IMR-90 (cell line): ENCODE data around the gene HOXA5. TPM values are rescaled to one million over a fixed set of nuclear protein-coding genes. Genes with fewer than 3 reads are reported as not detected.

ENCODE experiments used
- ATAC-seq: fragments of 200-7000 bp; cut with Tn5 transposase; 2 replicates; pipeline ENCODE4 v1.9.1; 2020; ENCODE audit warnings: low read depth, mild to moderate bottlenecking, moderate library complexity
- BruUV-seq: library from RNA; stranded (reverse); fragments of 400-500 nt; replicated peaks from 2 replicates; lab custom pipeline; 2021; lab: Mats Ljungman, UMichigan
- CTCF ChIA-PET: fragments of 300-600 bp; formaldehyde crosslinking; extraction: SDS; loops from one replicate; lab custom pipeline; 2021; ENCODE audit warnings: antibody characterized with exemption; lab: Yijun Ruan, JAX
- POLR2A ChIA-PET: fragments of 300-600 bp; sonication (Branson Sonifier 250); formaldehyde crosslinking; loops from one replicate; lab custom pipeline; 2022; ENCODE audit warnings: antibody characterized with exemption; ENCODE audit not compliant: unreplicated experiment; lab: Charles Lee
- DNase-seq: peaks from one replicate; pipeline ENCODE4 v3.0.0; 2013
- H2AFZ ChIP-seq: replicated peaks from 2 replicates; pipeline ENCODE3; 2013; ENCODE audit warnings: low read length, mild to moderate bottlenecking; ENCODE audit not compliant: poor library complexity
- H2AK5ac ChIP-seq: 2 replicates; pipeline ENCODE4 v1.6.1; 2013; ENCODE audit warnings: low read depth, low read length, inconsistent platforms
- H2AK9ac ChIP-seq: replicated peaks from 2 replicates; pipeline ENCODE3; 2013; ENCODE audit warnings: mild to moderate bottlenecking, low read depth, low read length, moderate library complexity; ENCODE audit not compliant: poor library complexity
- H2BK120ac ChIP-seq: 2 replicates; pipeline ENCODE4 v1.6.1; 2013; ENCODE audit warnings: low read depth, low read length, inconsistent platforms
- H2BK15ac ChIP-seq: 3 replicates; pipeline ENCODE4 v1.6.1; 2013; ENCODE audit warnings: low read depth, low read length, inconsistent platforms
- H2BK20ac ChIP-seq: 2 replicates; pipeline ENCODE4 v1.6.1; 2013; ENCODE audit warnings: low read depth, mild to moderate bottlenecking, inconsistent platforms, low read length, moderate library complexity
- H2BK5ac ChIP-seq: 2 replicates; pipeline ENCODE4 v1.6.1; 2013; ENCODE audit warnings: mild to moderate bottlenecking, low read depth, low read length, inconsistent platforms; ENCODE audit not compliant: poor library complexity, severe bottlenecking
- H3K14ac ChIP-seq: replicated peaks from 2 replicates; pipeline ENCODE4 v1.6.1; 2013; ENCODE audit warnings: low read depth, low read length, inconsistent platforms
- H3K18ac ChIP-seq: 2 replicates; pipeline ENCODE4 v1.6.1; 2013; ENCODE audit warnings: low read depth, low read length, control low read depth
- H3K23ac ChIP-seq: 2 replicates; pipeline ENCODE4 v1.6.1; 2013; ENCODE audit warnings: low read depth, low read length, inconsistent platforms
- H3K27ac ChIP-seq: 2 replicates; pipeline ENCODE4 v1.5.1; 2013; ENCODE audit warnings: mild to moderate bottlenecking, control low read depth, low read length; ENCODE audit not compliant: insufficient read depth
- H3K27me3 ChIP-seq: 2 replicates; pipeline ENCODE4 v1.6.1; 2013; ENCODE audit warnings: low read length; ENCODE audit not compliant: control insufficient read depth, insufficient read depth
- H3K36me3 ChIP-seq: 2 replicates; pipeline ENCODE4 v1.6.1; 2013; ENCODE audit warnings: low read length, mixed read lengths; ENCODE audit not compliant: control insufficient read depth, insufficient read depth
- H3K4ac ChIP-seq: 2 replicates; pipeline ENCODE4 v1.6.1; 2013; ENCODE audit warnings: low read depth, low read length, inconsistent platforms
- H3K4me1 ChIP-seq: 2 replicates; pipeline ENCODE4 v1.6.1; 2013; ENCODE audit warnings: low read length, mixed read lengths; ENCODE audit not compliant: control insufficient read depth, insufficient read depth
- H3K4me2 ChIP-seq: 2 replicates; pipeline ENCODE4 v1.6.1; 2013; ENCODE audit warnings: low read depth, mild to moderate bottlenecking, control low read depth, low read length, moderate library complexity
- H3K4me3 ChIP-seq: 2 replicates; pipeline ENCODE4 v1.5.1; 2013; ENCODE audit warnings: low read depth, mild to moderate bottlenecking, control low read depth, low read length, moderate library complexity; ENCODE audit not compliant: insufficient read depth
- H3K56ac ChIP-seq: 2 replicates; pipeline ENCODE4 v1.6.1; 2013; ENCODE audit warnings: low read length, inconsistent platforms; ENCODE audit not compliant: insufficient read depth; ENCODE audit errors: extremely low read depth
- H3K79me1 ChIP-seq, 2 experiments: 2 replicates each; pipeline ENCODE4 v1.6.1; 2013; ENCODE audit warnings: low read length in 2 of 2, inconsistent platforms in 1 of 2, low read depth in 1 of 2
- H3K9ac ChIP-seq: 2 replicates; pipeline ENCODE4 v1.6.1; 2013; ENCODE audit warnings: low read depth, low read length, control low read depth
- H3K9me1 ChIP-seq: 2 replicates; pipeline ENCODE4 v1.6.1; 2013; ENCODE audit warnings: low read length, inconsistent platforms; ENCODE audit not compliant: insufficient read depth
- H3K9me3 ChIP-seq: 2 replicates; pipeline ENCODE4 v1.6.1; 2013; ENCODE audit warnings: low read length; ENCODE audit not compliant: control insufficient read depth, insufficient read depth
- H4K20me1 ChIP-seq: 2 replicates; pipeline ENCODE4 v1.6.1; 2013; ENCODE audit warnings: low read length, inconsistent platforms; ENCODE audit not compliant: insufficient read depth
- H4K5ac ChIP-seq: 2 replicates; pipeline ENCODE4 v1.6.1; 2013; ENCODE audit warnings: mild to moderate bottlenecking, low read depth, low read length, control low read depth
- H4K8ac ChIP-seq, 2 experiments: 2 replicates each; pipeline ENCODE4 v1.6.1; 2013; ENCODE audit warnings: low read depth in 2 of 2, low read length in 2 of 2, control low read depth in 1 of 2, inconsistent platforms in 1 of 2
- H4K91ac ChIP-seq: 2 replicates; pipeline ENCODE4 v1.6.1; 2013; ENCODE audit warnings: low read depth, low read length, inconsistent platforms; ENCODE audit not compliant: insufficient read depth
- BHLHE40 ChIP-seq: fragments of 150-350 bp; IDR thresholded peaks from 2 replicates; pipeline ENCODE4 v1.6.1; 2016; ENCODE audit warnings: mild to moderate bottlenecking, low read depth, low read length
- CHD1 ChIP-seq: IDR thresholded peaks from 2 replicates; pipeline ENCODE4 v1.6.1; 2012; ENCODE audit warnings: low read depth, low read length, improper control_type of control experiment
- MAFK ChIP-seq: IDR thresholded peaks from 2 replicates; pipeline ENCODE4 v1.6.1; 2012; ENCODE audit warnings: low read depth, low read length, improper control_type of control experiment
- NFE2L2 ChIP-seq: fragments of 150-350 bp; IDR thresholded peaks from 2 replicates; pipeline ENCODE4 v1.6.1; 2016; ENCODE audit warnings: low read depth, mild to moderate bottlenecking, low read length
- POLR2A ChIP-seq: IDR thresholded peaks from 2 replicates; pipeline ENCODE4 v1.6.1; 2012; ENCODE audit warnings: mild to moderate bottlenecking, low read depth, low read length
- RAD21 ChIP-seq: IDR thresholded peaks from 2 replicates; pipeline ENCODE4 v1.6.1; 2012; ENCODE audit warnings: low read length, improper control_type of control experiment
- RFX5 ChIP-seq: IDR thresholded peaks from 2 replicates; pipeline ENCODE4 v1.8.0; 2012; ENCODE audit warnings: low read depth, mild to moderate bottlenecking, low read length, moderate library complexity
- SMC3 ChIP-seq: fragments of 150-350 bp; IDR thresholded peaks from 2 replicates; pipeline ENCODE4 v1.6.1; 2016; ENCODE audit warnings: low read depth, mild to moderate bottlenecking, antibody characterized with exemption, low read length, moderate library complexity
- WGBS, 2 experiments: methylation state at CpG; one replicate each; pipeline versions ENCODE4 v1.1.5 to v1.1.7; 2013; ENCODE audit warnings: missing lambda C conversion rate in 2 of 2; ENCODE audit not compliant: insufficient read length in 1 of 2; ENCODE audit errors: extremely low coverage in 2 of 2; 5-methylcytosine and 5-hydroxymethylcytosine counted together
- dilution Hi-C: fragments of 300-500 bp; cut with HindIII; formaldehyde crosslinking; loops from one replicate; pipeline ENCODE4 v1.14.3; 2018; ENCODE audit warnings: low sequenced_read_pairs; ENCODE audit not compliant: unreplicated experiment
- in situ Hi-C: fragments of 300-500 bp; cut with MboI; formaldehyde crosslinking; loops from 3 replicates; pipeline ENCODE4 v1.14.3; 2019; ENCODE audit warnings: low sequenced_read_pairs, inconsistent platforms, mixed read lengths
- intact Hi-C: fragments of 100-400 bp; cut with micrococcal nuclease; formaldehyde crosslinking; loops from 2 replicates; pipeline ENCODE4 v1.10.0; 2022
- polyA plus RNA-seq, 3 experiments: library from polyadenylated mRNA; depleted of rRNA; stranded (reverse); fragments of >200 nt; gene quantifications; 2 replicates each; pipeline ENCODE4 v1.2.3, GENCODE V29; 2012; ENCODE audit warnings: low replicate concordance in 1 of 3
- total RNA-seq: library from RNA; depleted of rRNA; stranded (reverse); fragments of >200 nt; gene quantifications from 2 replicates; pipeline ENCODE4 v1.2.3, GENCODE V29; 2012

The HOXA5 gene
- total and polyA plus RNA-seq, 2 of the 4 experiments (the other 2 are of a cell fraction), result 19.9 to 29.4 TPM

DNA sequence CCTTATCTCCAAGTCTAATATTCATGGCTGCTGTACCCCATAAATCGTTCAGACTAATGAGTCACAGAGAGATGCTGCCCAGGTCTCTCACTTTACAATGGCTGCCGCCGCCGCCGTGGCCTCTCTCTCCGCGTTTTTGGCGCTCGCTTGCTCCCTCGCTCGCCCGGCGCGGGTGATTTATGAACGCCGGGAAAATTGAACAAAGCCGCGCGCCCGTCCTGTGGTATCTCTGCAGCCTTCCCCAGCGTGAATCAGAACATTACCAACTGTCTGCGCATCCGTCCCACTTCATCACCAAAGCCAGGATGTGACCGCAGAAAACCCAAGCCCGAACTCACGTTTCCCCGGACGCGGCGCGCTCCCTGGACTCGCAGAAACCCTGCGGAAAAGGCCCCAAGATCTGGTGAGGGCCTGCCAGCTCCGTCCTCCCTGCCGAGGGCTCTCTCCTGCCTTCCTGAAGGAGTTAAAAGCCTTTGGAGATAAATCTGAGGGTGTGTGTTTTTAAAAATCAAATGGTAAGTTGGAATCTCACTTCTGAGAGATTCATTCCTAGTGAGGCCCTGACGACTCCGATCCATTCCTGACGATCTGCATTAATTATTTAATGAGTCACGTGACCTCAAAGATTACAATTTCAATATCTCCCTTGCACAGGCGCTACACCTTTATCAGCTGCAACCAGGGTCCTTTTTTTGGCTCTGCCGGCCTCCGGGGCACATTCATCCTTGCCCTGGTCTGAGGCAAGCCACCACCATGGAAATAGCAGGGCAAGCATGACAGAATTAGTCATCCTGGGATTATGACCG, 19.2 kb downstream of the HOXA5 start (continued):
- TF ChIP-seq RFX5 (no peak), BHLHE40 (peak; percentile 97), CHD1 (peak; percentile 35; the same call in 1 of the 2 replicates)

DNA sequence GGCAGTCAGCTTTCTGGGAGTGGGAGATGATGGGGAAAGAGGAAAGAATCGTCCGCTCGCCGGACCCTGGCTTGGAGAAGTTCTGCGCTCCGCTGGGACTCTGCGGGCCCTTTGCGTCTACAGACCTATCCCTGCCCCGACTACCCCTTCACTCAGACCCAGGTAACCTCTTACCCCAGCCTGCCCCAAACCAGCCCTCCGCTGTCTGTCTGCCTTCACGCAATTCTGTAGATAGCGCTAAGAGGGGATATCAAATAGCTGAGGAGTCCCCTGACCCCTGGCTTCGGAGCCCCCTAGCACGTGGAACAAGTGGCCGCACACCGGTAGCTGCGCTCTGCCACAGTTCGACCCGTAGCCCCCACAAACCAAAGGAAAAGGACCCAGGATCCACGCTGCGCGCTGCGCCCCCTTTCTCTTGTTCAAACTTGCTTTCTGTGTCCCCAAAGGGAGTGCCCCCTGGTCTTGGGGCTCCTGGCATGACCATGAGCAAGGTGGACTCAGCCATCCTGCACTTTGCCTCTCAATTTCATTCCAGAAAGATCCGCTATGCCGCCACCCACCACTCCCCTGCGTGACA, 19.9 kb downstream of the HOXA5 start:
- BruUV-seq, result no TSS peak
- intact Hi-C loops, result loop anchor here (2.0 to 5.0 kb wide), 2 partner anchors 25 to 921 kb away; partner anchors contain the start of genes CBX3 and HNRNPA2B1
- peak overlapping the region; percentile 88 for H2BK5ac ChIP-seq
- peak overlapping the region; percentile 96 for H4K91ac ChIP-seq
- H3K56ac ChIP-seq, result peak overlapping the region; percentile 76; the same call in 1 of the 2 replicates
- peak overlapping the region; percentile 94 for H3K14ac ChIP-seq
- DNase-seq (no peak), ATAC-seq (no peak)
- H3K23ac ChIP-seq, result peak overlapping the region; percentile 80
- ChIA-PET CTCF (interaction anchor here (1.0 to 1.2 kb wide), 2 partner anchors 18 to 754 kb away, joined by 3 to 5 read pairs; no protein-coding TSS in a partner anchor), POLR2A (interaction anchor here (1.0 kb wide), 1 partner anchor 26 kb away, joined by 3 read pairs; no protein-coding TSS in a partner anchor)
- 14% methylated on average over 9 of the region's 26 CpGs; no CpG with 5 or more reads in 1 of the 2 experiments for WGBS, 2 experiments
- H2BK120ac ChIP-seq, result peak overlapping the region; percentile 94
- H2AK5ac ChIP-seq, result peak overlapping the region; percentile 62
- H2BK15ac ChIP-seq, result peak overlapping the region; percentile 64; the same call in 2 of the 3 replicates
- H2AFZ ChIP-seq, result peak overlapping the region; percentile 73
- H2AK9ac ChIP-seq, result peak overlapping the region; percentile 87
- peaks cover 6 to 51% of the 10 kb centered on the region in 2 experiments for H3K79me1 ChIP-seq
- peaks cover 35% of the 10 kb centered on the region for H3K4me1 ChIP-seq
- H3K27ac ChIP-seq, result peak overlapping the region; percentile 99
- H2BK20ac ChIP-seq, result peak overlapping the region; percentile 75
- H3K4me3 ChIP-seq, result peak overlapping the region; percentile 48
- TF ChIP-seq CHD1, result no peak
- no peak for TF ChIP-seq SMC3
- TF ChIP-seq BHLHE40, result no peak
- TF ChIP-seq POLR2A, result peak; percentile 63; the same call in 1 of the 2 replicates
- TF ChIP-seq MAFK, result no peak
- TF ChIP-seq NFE2L2, result no peak
- no peak for TF ChIP-seq RAD21
- no peaks in the 10 kb centered on the region for H3K36me3 ChIP-seq
- H3K4ac ChIP-seq, result peak overlapping the region; percentile 98
- H3K9ac ChIP-seq, result peak overlapping the region; percentile 96
- H3K27me3 ChIP-seq, result no peaks in the 10 kb centered on the region
- peak overlapping the region; percentile 67 for H3K18ac ChIP-seq
- in situ Hi-C loops, result no loop called here
- peak overlapping the region; percentile 50 for H4K5ac ChIP-seq
- peak overlapping the region; percentile 95 for H3K4me2 ChIP-seq
- peak overlapping the region; percentile 90 to 93 for H4K8ac ChIP-seq
- 0 out of 2 replicates have a peak, but pooled peaks cover 2% of the 10 kb centered on the region for H4K20me1 ChIP-seq
- dilution Hi-C loops, result no loop called here
- H3K9me3 ChIP-seq, result no peaks in the 10 kb centered on the region
- peaks cover 10% of the 10 kb centered on the region for H3K9me1 ChIP-seq
